Trophoblast cell (in vitro differentiated cells and primary cell): Measurements from ENCODE around the gene KRT23.
A peak's percentile ranks its signal among the peaks of the same experiment; 100 is the strongest.

ENCODE experiments used
- DNase-seq, 2 donors: peaks; one replicate each; pipeline ENCODE4 v3.0.0-alpha.2; 2016
- H2AFZ ChIP-seq: 2 replicates; pipeline ENCODE4 v1.6.1; 2013; ENCODE audit warnings: low read length, moderate library complexity, mild to moderate bottlenecking; ENCODE audit not compliant: insufficient read depth, poor library complexity
- H2AK5ac ChIP-seq: 2 replicates; pipeline ENCODE4 v1.6.1; 2013; ENCODE audit warnings: mild to moderate bottlenecking, low read length
- H2BK120ac ChIP-seq: 2 replicates; pipeline ENCODE4 v1.6.1; 2013; ENCODE audit warnings: low read length, mild to moderate bottlenecking, moderate library complexity; ENCODE audit not compliant: insufficient read depth, poor library complexity
- H2BK12ac ChIP-seq: 2 replicates; pipeline ENCODE4 v1.6.1; 2013; ENCODE audit warnings: mild to moderate bottlenecking, low read length, moderate library complexity
- H2BK5ac ChIP-seq: 2 replicates; pipeline ENCODE4 v1.6.1; 2013; ENCODE audit warnings: low read length, low read depth, moderate library complexity, mild to moderate bottlenecking; ENCODE audit not compliant: poor library complexity
- H3K14ac ChIP-seq: 2 replicates; pipeline ENCODE4 v1.6.1; 2013; ENCODE audit warnings: mild to moderate bottlenecking, low read length
- H3K18ac ChIP-seq: 2 replicates; pipeline ENCODE4 v1.6.1; 2013; ENCODE audit warnings: mild to moderate bottlenecking, low read length
- H3K23ac ChIP-seq: 2 replicates; pipeline ENCODE4 v1.6.1; 2013; ENCODE audit warnings: low read length
- H3K27ac ChIP-seq: 2 replicates; pipeline ENCODE4 v1.5.1; 2013; ENCODE audit warnings: low read depth, mild to moderate bottlenecking, inconsistent platforms, low read length, moderate library complexity
- H3K27me3 ChIP-seq: 2 replicates; pipeline ENCODE4 v1.6.1; 2013; ENCODE audit warnings: inconsistent platforms, mild to moderate bottlenecking, low read length, moderate library complexity; ENCODE audit not compliant: insufficient read depth
- H3K36me3 ChIP-seq, 2 experiments: 1 replicate in 1 of 2; 2 replicates in 1 of 2; pipeline ENCODE4 v1.6.1; 2013; ENCODE audit warnings: low read length in 2 of 2, mild to moderate bottlenecking in 2 of 2, moderate library complexity in 1 of 2; ENCODE audit not compliant: insufficient read depth in 2 of 2, control insufficient read depth in 1 of 2
- H3K4ac ChIP-seq: 2 replicates; pipeline ENCODE4 v1.6.1; 2013; ENCODE audit warnings: low read depth, mild to moderate bottlenecking, low read length, moderate library complexity
- H3K4me1 ChIP-seq, 2 experiments: 1 replicate in 1 of 2; 2 replicates in 1 of 2; pipeline ENCODE4 v1.6.1; 2013; ENCODE audit warnings: low read length in 2 of 2, mild to moderate bottlenecking in 2 of 2, moderate library complexity in 1 of 2; ENCODE audit not compliant: insufficient read depth in 2 of 2, control insufficient read depth in 1 of 2
- H3K4me2 ChIP-seq: 2 replicates; pipeline ENCODE4 v1.6.1; 2013; ENCODE audit warnings: inconsistent platforms, mild to moderate bottlenecking, low read length, moderate library complexity
- H3K4me3 ChIP-seq: 2 replicates; pipeline ENCODE4 v1.5.1; 2013; ENCODE audit warnings: mild to moderate bottlenecking, low read depth, low read length, inconsistent platforms
- H3K79me1 ChIP-seq: one replicate; pipeline ENCODE4 v1.6.1; 2013; ENCODE audit warnings: low read length
- H3K79me2 ChIP-seq: 2 replicates; pipeline ENCODE4 v1.6.1; 2013; ENCODE audit warnings: low read length, mild to moderate bottlenecking; ENCODE audit not compliant: control insufficient read depth, insufficient read depth, poor library complexity
- H3K9ac ChIP-seq: 2 replicates; pipeline ENCODE4 v1.6.1; 2013; ENCODE audit warnings: mild to moderate bottlenecking, low read length
- H3K9me3 ChIP-seq: 2 replicates; pipeline ENCODE4 v1.6.1; 2013; ENCODE audit warnings: low read depth, mild to moderate bottlenecking, control low read depth, inconsistent platforms, low read length; ENCODE audit not compliant: insufficient read depth
- H4K12ac ChIP-seq: 2 replicates; pipeline ENCODE4 v1.6.1; 2013; ENCODE audit warnings: low read depth, mild to moderate bottlenecking, low read length, moderate library complexity
- H4K8ac ChIP-seq: 2 replicates; pipeline ENCODE4 v1.6.1; 2013; ENCODE audit warnings: low read depth, mild to moderate bottlenecking, low read length, moderate library complexity
- H4K91ac ChIP-seq: one replicate; pipeline ENCODE4 v1.6.1; 2013; ENCODE audit warnings: low read depth, mild to moderate bottlenecking, low read length, moderate library complexity
- WGBS: extraction: QIAGEN DNeasy Blood & Tissue Kit; methylation state at CpG from one replicate; pipeline ENCODE4 v1.1.7; 2013; ENCODE audit warnings: missing lambda C conversion rate; ENCODE audit not compliant: insufficient read length, insufficient coverage; ENCODE audit errors: extremely low coverage; 5-methylcytosine and 5-hydroxymethylcytosine counted together

The KRT23 gene

DNA sequence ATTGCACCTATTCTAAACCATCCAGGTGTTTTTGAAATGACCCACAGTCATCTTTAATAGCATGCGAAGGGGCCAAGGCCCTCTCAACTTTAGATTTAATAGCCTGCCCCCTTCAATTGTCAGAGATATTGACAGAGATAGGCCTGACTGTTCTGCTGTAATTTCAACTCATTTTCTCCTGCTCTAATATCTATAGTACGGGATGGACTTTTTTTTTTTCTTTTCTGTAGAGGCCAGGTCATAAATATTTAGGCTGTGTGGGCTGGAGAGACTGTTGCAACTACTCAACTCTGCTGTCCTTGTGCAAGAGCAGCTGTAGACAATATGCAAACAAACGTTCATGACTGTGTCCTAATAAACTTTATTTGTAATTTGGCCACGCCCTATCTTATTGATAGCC, 27.7 kb downstream of the KRT23 start:
- Histone ChIP-seq H3K27ac (no peak overlapping the region), H2AK5ac (no peak overlapping the region), H3K79me1 (peaks cover 8% of the 10 kb centered on the region), H2BK120ac (no peak overlapping the region), H3K4me2 (no peak overlapping the region), H3K79me2 (no peaks in the 10 kb centered on the region), H3K4me3 (no peak overlapping the region), H3K4ac (no peak overlapping the region), H2AFZ (no peak overlapping the region), H3K18ac (no peak overlapping the region), H3K23ac (no peak overlapping the region), H3K9ac (no peak overlapping the region), H2BK5ac (no peak overlapping the region), H4K8ac (no peak overlapping the region), H3K27me3 (no peaks in the 10 kb centered on the region), H3K9me3 (no peaks in the 10 kb centered on the region), H2BK12ac (no peak overlapping the region), H4K12ac (no peak overlapping the region), H3K4me1 (peaks cover 0 to 3% of the 10 kb centered on the region in 2 experiments), H4K91ac (no peak overlapping the region), H3K36me3 (no peaks in the 10 kb centered on the region), H3K14ac (no peak overlapping the region)
- no CpG with 5 or more reads among the region's 4 CpGs for WGBS
- peak; percentile 56 to 79 for DNase-seq

- no peak overlapping the region for H3K4me3 ChIP-seq
- no peak overlapping the region for H2AK5ac ChIP-seq
- no peak overlapping the region for H2AFZ ChIP-seq
- H2BK5ac ChIP-seq: no peak overlapping the region
- H3K9me3 ChIP-seq: no peaks in the 10 kb centered on the region
- H3K27ac ChIP-seq: no peak overlapping the region
- H4K8ac ChIP-seq: no peak overlapping the region
- no peak overlapping the region for H4K91ac ChIP-seq
- H3K79me2 ChIP-seq: no peaks in the 10 kb centered on the region
- DNase-seq: peak; percentile 89 to 99
- H3K14ac ChIP-seq: no peak overlapping the region
- no CpG with 5 or more reads among the region's 5 CpGs for WGBS
- H3K4ac ChIP-seq: no peak overlapping the region
- H3K79me1 ChIP-seq: peaks cover 8% of the 10 kb centered on the region
- H3K23ac ChIP-seq: no peak overlapping the region
- no peak overlapping the region for H2BK120ac ChIP-seq
- no peaks in the 10 kb centered on the region for H3K36me3 ChIP-seq
- no peak overlapping the region for H3K4me2 ChIP-seq
- H4K12ac ChIP-seq: no peak overlapping the region
- H3K4me1 ChIP-seq: peaks cover 0 to 3% of the 10 kb centered on the region in 2 experiments
- no peak overlapping the region for H3K9ac ChIP-seq
- H3K18ac ChIP-seq: no peak overlapping the region
- no peak overlapping the region for H2BK12ac ChIP-seq
- H3K27me3 ChIP-seq: no peaks in the 10 kb centered on the region
Observed at GRCh38 chr17:40909351-40909750, 28.1 kb downstream of the KRT23 start.

DNA sequence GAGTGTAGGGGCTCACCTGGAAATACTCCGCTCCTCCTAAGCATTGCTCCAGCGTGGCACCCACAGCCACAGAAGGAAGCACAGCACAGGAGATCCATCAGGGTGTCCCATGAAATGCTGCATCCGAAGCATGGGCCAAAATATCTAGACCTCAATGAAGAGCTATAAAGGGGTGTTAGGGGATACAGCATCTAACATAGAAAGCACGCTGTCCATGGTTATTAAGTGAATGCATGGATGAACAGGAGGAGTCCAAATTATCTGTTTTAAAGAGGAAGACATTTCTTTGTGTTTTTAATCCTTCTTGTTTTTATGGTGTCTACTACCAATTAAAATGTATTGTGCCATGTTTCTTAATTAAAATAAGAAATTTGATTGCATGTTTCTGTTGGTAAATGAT, 30.8 kb downstream of the KRT23 start:
- Histone ChIP-seq H3K23ac (no peak overlapping the region), H3K9ac (peak overlapping the region; percentile 41), H3K4me3 (no peak overlapping the region), H4K8ac (no peak overlapping the region), H3K27ac (no peak overlapping the region), H3K79me1 (peaks cover 4% of the 10 kb centered on the region), H2BK12ac (no peak overlapping the region), H3K4ac (no peak overlapping the region), H2AK5ac (no peak overlapping the region), H3K36me3 (no peaks in the 10 kb centered on the region), H3K18ac (no peak overlapping the region), H2BK120ac (no peak overlapping the region), H2AFZ (no peak overlapping the region), H3K4me1 (peaks cover 0 to 3% of the 10 kb centered on the region in 2 experiments), H3K27me3 (no peaks in the 10 kb centered on the region), H3K79me2 (no peaks in the 10 kb centered on the region), H4K91ac (no peak overlapping the region), H2BK5ac (no peak overlapping the region), H3K9me3 (no peaks in the 10 kb centered on the region), H3K14ac (no peak overlapping the region), H4K12ac (no peak overlapping the region), H3K4me2 (no peak overlapping the region)
- WGBS: no CpG with 5 or more reads among the region's 4 CpGs
- DNase-seq: no peak

DNA sequence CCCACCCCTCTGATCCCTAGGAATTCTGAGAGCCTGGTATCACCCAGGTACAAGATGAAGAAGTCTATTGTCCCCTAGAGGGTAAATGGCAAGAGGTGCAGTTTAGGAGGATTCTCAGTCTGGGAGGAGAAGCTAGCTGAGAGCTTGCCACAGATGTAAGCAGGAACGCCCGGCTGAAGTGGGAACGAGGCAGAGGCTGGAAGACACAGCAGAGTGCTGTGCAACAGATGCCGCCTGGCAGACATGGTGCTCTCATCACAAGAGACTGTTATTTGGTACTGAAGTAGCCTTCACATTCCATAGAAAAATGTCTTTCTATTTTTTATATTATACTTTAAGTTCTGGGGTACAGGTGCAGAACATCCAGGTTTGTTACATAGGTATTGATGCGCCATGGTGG, 32.1 kb downstream of the KRT23 start:
- no CpG with 5 or more reads among the region's 5 CpGs for WGBS
- H3K27ac ChIP-seq: no peak overlapping the region
- H3K9ac ChIP-seq: no peak overlapping the region
- H2AFZ ChIP-seq: no peak overlapping the region
- no peak overlapping the region for H2AK5ac ChIP-seq
- H3K9me3 ChIP-seq: no peaks in the 10 kb centered on the region
- H3K23ac ChIP-seq: no peak overlapping the region
- H4K12ac ChIP-seq: no peak overlapping the region
- H3K4me1 ChIP-seq: no peaks in the 10 kb centered on the region
- no peak overlapping the region for H4K8ac ChIP-seq
- no peak overlapping the region for H3K14ac ChIP-seq
- H3K27me3 ChIP-seq: no peaks in the 10 kb centered on the region
- H3K4me3 ChIP-seq: no peak overlapping the region
- no peak overlapping the region for H3K4ac ChIP-seq
- no peaks in the 10 kb centered on the region for H3K79me1 ChIP-seq
- no peaks in the 10 kb centered on the region for H3K79me2 ChIP-seq
- no peak overlapping the region for H3K18ac ChIP-seq
- H2BK120ac ChIP-seq: no peak overlapping the region
- H2BK5ac ChIP-seq: no peak overlapping the region
- no peak overlapping the region for H4K91ac ChIP-seq
- H3K4me2 ChIP-seq: no peak overlapping the region
- H2BK12ac ChIP-seq: no peak overlapping the region
- no peaks in the 10 kb centered on the region for H3K36me3 ChIP-seq
- no peak for DNase-seq
